Stimulated activated CD4-positive, alpha-beta T cell treated with anti-CD3 and anti-CD28 coated beads, TNF-alpha, amount 100 ng/mL, for 4 hours (primary cell): ENCODE results near the gene BLID.

Experiments
- DNase-seq, 3 experiments: peaks; one replicate each; pipeline ENCODE4 v3.0.0-alpha.2; 2020; ENCODE audit warnings: low read depth in 3 of 3

The BLID gene

GRCh38 chr11:122139595-122139866 is 23.5 kb upstream of the BLID start:
- no peak for DNase-seq

- no peak for DNase-seq
Measured at GRCh38 chr11:122138744-122139594, 23.0 kb upstream of the BLID start.

- DNase-seq: no peak
Measured at GRCh38 chr11:122137078-122137793, 21.2 kb upstream of the BLID start.

- DNase-seq: no peak
Measured at GRCh38 chr11:122131126-122131525, 15.1 kb upstream of the BLID start.

- no peak for DNase-seq
Measured at GRCh38 chr11:122128146-122128545, 12.1 kb upstream of the BLID start.

GRCh38 chr11:122127020-122127419 is 11.0 kb upstream of the BLID start:
- no peak for DNase-seq

- DNase-seq: no peak
Measured at GRCh38 chr11:122126024-122126688, 10.1 kb upstream of the BLID start.

- no peak for DNase-seq
Measured at GRCh38 chr11:122123263-122123929, 7.4 kb upstream of the BLID start.

GRCh38 chr11:122122179-122122578 is 6.2 kb upstream of the BLID start:
- DNase-seq: no peak

GRCh38 chr11:122120096-122120495 is 4.1 kb upstream of the BLID start:
- no peak for DNase-seq

GRCh38 chr11:122116591-122116990 is 576 bp upstream of the BLID start:
- no peak for DNase-seq

GRCh38 chr11:122114976-122115375 is 1.0 kb downstream of the BLID start:
- DNase-seq: no peak

GRCh38 chr11:122113836-122114825 is 1.9 kb downstream of the BLID start:
- no peak for DNase-seq

GRCh38 chr11:122112470-122113365 is 3.3 kb downstream of the BLID start:
- no peak for DNase-seq

- no peak for DNase-seq
Measured at GRCh38 chr11:122109932-122110331, 6.1 kb downstream of the BLID start.

GRCh38 chr11:122108828-122109227 is 7.2 kb downstream of the BLID start:
- DNase-seq: no peak

GRCh38 chr11:122108192-122108799 is 7.7 kb downstream of the BLID start:
- DNase-seq: no peak

GRCh38 chr11:122107566-122107965 is 8.4 kb downstream of the BLID start:
- no peak for DNase-seq

- no peak for DNase-seq
Measured at GRCh38 chr11:122107045-122107444, 9.0 kb downstream of the BLID start.
